Activated T-cell treated with anti-CD3 and anti-CD28 coated beads, Interleukin-2, amount 50 U/mL, for 48 hours (primary cell): ENCODE data around the gene ZFAND3.

Source experiments
- DNase-seq, 2 experiments: peaks; one replicate each; pipeline ENCODE4 v3.0.0-alpha.2; 2020

The ZFAND3 gene

DNA sequence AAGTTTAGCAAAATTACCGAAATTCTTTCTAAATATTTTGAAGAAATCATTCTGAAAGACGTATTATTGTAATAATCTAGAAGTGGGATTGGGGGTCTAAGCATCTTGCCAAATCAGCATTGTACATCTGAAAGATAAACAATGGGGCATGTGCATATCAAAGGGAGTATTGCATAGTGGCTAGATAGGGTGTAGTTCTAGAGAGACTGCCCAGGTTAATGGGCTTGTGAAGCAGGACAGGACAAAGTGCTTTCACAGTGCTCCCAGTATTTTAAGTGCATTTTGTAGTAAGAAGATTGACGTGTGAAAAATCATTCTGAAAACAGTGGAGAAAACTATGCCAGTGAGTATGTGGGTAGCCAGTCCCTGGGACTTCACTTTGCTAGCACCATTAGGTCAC lies 236.8 kb downstream of the ZFAND3 start:
- no peak for DNase-seq

- DNase-seq, result peak; percentile 69 to 74
Measured at GRCh38 chr6:38057994-38058393, 238.5 kb downstream of the ZFAND3 start.

DNA sequence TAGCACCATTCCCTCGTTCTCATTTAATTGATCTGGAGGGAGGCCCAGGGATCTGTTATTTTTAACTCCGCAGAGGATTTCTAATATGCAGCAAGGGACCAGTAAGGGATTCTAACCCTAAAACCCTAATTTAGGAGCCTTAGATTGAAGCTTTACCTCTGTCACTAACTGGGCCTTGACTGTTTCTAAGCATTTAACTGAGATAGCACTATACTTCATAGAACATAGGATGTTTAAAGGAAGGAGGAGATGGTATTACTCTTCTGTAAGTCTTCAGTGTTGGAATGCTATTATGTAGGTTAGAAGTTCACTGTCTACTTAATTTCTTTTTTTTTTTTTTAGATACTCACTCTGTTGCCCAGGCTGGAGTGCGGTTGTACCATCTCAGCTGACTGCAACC lies 242.5 kb downstream of the ZFAND3 start:
- DNase-seq, result no peak

- DNase-seq, result no peak
Measured at GRCh38 chr6:38063973-38064372, 244.4 kb downstream of the ZFAND3 start.

GRCh38 chr6:38064431-38064830 lies 244.9 kb downstream of the ZFAND3 start:
- DNase-seq, result no peak

GRCh38 chr6:38065734-38066305 lies 246.3 kb downstream of the ZFAND3 start:
- no peak for DNase-seq

- no peak for DNase-seq
Measured at GRCh38 chr6:38067263-38067980, 247.9 kb downstream of the ZFAND3 start.

GRCh38 chr6:38068854-38069590 lies 249.5 kb downstream of the ZFAND3 start:
- no peak for DNase-seq

GRCh38 chr6:38077488-38078030 lies 258.0 kb downstream of the ZFAND3 start:
- no peak for DNase-seq

- no peak for DNase-seq
Measured at GRCh38 chr6:38078671-38079070, 259.1 kb downstream of the ZFAND3 start.

GRCh38 chr6:38079107-38079506 lies 259.6 kb downstream of the ZFAND3 start:
- DNase-seq, result no peak

- no peak for DNase-seq
Measured at GRCh38 chr6:38079537-38079936, 260.0 kb downstream of the ZFAND3 start.

DNA sequence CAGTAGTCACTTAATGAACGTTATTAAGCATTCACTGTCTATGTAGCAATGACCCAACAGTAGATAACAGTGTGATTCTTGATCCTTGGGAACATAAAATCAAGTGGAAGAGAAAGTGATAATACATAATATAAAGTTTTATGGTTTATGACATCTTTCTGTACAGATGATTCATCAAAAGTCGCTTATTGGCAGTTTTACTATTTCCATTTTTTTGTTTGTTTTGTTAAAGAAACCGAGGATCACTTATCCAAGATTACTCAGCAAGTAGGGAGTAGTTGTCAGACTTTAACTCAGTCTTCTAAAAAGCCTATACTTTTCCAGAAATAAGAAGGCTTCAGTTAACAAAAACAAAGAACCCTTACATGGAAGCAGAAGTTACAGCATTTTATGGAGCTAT lies 260.8 kb downstream of the ZFAND3 start:
- no peak for DNase-seq

DNA sequence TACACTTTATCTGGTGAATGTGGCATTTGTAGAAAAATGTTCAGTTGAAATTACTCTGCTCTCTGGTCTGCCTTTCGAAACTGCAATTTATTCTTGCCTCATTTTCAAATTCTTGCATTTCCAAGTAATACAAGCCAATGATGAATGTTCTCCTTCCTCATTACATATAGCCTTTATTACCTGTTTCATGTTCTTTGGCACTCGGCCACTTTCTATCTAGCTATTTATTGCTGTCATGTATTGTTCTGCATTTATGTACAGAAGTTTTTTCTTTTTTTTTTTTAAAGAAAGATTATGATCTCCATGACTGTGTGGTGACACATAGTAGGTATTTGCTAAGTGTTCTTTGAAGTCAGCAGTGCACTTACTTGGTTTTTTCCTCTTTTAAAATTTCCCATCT lies 261.4 kb downstream of the ZFAND3 start:
- no peak for DNase-seq

DNA sequence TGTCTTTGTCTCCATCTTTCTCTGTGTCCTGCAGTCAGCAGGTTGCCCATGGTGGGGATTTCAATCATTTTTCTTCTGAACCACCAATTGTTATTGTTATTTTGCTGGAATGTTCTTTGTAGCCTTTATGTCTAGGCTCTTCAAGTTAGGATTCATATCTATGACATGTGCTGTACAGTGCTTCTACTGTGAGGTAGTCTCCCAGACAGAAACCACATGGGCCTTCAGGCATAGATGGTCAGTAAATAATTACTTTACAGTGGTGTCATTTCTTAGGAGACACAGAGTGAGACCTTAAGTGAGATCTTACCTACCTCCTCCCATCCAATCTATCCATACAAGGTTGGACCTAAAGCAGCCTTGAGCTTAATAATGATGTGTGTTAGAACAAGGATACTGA lies 265.5 kb downstream of the ZFAND3 start:
- no peak for DNase-seq

- no peak for DNase-seq
Measured at GRCh38 chr6:38086346-38086745, 266.8 kb downstream of the ZFAND3 start.

DNA sequence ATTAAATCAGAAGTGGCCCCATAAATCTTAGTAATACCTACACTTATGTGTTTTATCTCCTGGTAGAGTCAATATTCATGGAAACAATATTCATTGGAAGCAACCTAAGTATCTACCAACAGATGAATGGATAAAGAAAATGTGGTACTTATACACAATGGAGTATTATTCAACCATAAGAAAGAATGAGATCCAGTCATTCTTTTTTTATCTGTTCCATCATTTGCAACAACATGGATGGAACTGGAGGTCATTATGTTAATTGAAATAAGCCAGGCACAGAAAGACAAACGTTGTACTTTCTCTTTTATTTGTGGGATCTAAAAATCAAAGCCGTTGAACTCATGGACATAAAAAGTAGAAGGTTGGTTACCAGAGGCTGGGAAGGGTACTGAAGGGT lies 268.5 kb downstream of the ZFAND3 start:
- no peak for DNase-seq

DNA sequence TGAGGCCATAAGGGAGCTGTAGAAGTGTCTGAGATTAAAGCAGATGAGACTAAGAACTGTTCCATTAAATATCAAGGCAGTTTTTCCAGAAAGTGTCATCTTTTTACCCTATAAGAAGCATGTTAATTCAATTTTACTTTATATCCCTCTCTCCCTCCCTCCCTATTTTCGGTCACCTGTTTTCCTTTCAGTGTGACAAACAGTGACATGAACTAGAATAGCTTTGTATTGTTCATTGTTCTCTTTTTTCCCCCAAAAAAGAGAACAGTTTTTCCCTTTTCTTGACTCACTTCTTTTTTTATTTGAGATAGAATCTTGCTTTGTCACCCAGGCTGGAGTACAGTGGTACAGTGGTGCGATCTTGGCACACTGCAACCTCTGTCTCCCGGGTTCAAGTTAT lies 269.3 kb downstream of the ZFAND3 start:
- DNase-seq, result no peak

GRCh38 chr6:38091613-38092012 lies 272.1 kb downstream of the ZFAND3 start:
- DNase-seq, result no peak

DNA sequence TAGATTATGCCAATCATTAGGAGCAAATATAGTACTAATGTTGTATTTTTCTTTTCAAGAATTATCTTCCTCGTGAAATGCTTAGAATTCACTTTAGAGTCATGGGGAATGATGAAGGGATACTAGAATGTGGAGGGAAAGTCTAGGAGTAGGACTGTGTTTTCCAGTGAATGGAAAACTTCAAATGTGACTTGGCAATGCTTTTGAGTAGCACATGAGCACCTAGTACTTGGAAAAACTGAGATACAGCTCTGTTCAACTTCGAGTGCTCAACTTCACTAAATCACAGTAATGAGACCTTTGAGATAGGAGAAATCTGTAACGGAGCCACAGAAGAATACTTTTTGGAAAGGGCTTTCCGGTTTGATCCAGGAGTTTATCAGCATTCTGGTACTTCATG lies 272.9 kb downstream of the ZFAND3 start:
- DNase-seq, result no peak

DNA sequence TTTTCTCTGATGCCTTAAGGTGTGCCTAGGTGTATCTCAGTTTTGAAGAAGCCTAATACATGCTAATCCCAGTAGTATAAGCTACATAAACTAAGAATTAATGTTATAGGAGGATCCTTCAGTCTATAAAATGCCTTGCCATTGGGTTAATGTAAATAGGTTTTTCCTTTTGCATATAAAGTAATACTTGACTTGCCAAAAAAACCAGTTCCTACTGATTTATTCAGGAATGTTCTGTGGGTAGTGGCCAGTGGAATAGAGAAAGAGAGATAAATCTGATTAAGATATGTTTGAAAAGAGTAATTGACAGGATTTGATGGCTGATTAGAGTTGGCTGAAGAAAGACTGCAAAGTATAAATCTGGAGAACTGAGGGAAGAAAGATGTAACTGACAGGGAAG lies 273.4 kb downstream of the ZFAND3 start:
- no peak for DNase-seq

DNA sequence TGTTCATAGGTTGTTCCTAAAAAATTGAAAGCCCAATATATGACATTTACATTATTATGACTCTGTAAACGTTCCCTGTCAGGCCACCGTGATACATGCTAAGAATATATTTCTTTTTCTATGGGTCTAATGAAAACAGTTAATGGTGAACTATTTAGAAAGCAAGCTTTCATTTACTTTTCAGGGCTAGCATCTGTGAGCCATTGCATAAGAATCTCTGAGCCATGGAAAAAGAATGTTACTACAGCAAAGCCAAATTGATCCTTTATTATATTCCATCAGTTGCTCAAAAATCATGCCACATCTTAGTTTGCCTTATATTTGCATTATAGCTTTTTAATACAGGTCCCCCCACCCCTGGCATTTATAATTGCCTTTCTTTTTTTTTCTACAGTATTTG lies 275.5 kb downstream of the ZFAND3 start:
- DNase-seq, result no peak

DNA sequence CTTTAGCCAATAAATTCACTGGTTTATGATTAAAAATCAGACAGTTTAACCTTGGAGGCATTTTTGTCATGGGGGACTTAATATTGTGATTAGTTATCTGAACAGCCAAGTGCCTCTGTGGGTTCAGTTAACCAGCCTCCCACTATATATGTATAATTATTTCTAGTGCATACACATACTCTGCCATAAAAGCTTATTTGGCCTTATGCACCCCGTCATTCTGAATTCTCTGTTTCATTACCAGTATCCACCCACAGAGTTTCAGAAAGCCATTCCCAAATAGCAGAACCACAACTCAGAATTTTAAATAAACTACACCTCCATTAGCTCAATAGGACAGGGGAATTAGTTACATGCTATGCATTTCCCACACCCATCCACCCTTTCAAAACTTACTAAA lies 279.7 kb downstream of the ZFAND3 start:
- no peak for DNase-seq

DNA sequence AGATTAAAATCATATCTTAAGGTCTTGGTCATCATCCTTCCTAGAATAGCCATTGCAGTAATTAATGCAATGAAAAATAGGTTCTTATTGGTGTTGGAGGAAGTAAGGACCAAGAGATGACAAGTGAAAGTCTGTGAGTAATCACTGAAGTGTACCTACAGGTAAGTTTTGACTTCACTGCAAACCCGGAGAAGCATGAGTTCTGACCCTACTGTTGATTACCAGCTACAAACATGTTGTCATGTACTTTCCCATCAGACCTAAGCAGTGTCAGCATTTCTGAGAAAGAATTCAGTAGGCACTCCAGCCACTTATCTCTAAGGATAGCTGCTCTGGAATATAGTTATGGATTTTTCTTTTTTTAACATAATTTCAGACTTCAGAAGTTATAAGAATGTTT lies 280.9 kb downstream of the ZFAND3 start:
- DNase-seq, result no peak
